ENCODE measurements around the gene ADD3. TPM values are rescaled to one million over a fixed set of nuclear protein-coding genes. Genes with fewer than 3 reads are reported as not detected.

Gene ADD3
- total RNA-seq, 2 donors from 2014 or later: 37.9 to 40.5 TPM

GRCh38 chr10:110158051-110159005 lies 150.5 kb downstream of the ADD3 start:
- Histone ChIP-seq H3K4me1 (peaks cover 4% of the 10 kb centered on the region), H3K27ac (no peak overlapping the region), H3K4me3 (no peak overlapping the region), H3K9me3 (no peaks in the 10 kb centered on the region), H3K36me3 (replicated peaks in 1 of 2; ENCODE audit: insufficient read depth in 1 of 2, low read depth in 2 of 2) (no peaks in the 10 kb centered on the region), H3K27me3 (no peaks in the 10 kb centered on the region)
- intact Hi-C loops (cut with DNase I): no loop called here
- 79 to 90% methylated on average over 11 of the region's 11 CpGs for WGBS, 2 donors
- TF ChIP-seq POLR2A (IDR thresholded peaks at IDR 0.05): no peak
- TF ChIP-seq, protein P1, sequence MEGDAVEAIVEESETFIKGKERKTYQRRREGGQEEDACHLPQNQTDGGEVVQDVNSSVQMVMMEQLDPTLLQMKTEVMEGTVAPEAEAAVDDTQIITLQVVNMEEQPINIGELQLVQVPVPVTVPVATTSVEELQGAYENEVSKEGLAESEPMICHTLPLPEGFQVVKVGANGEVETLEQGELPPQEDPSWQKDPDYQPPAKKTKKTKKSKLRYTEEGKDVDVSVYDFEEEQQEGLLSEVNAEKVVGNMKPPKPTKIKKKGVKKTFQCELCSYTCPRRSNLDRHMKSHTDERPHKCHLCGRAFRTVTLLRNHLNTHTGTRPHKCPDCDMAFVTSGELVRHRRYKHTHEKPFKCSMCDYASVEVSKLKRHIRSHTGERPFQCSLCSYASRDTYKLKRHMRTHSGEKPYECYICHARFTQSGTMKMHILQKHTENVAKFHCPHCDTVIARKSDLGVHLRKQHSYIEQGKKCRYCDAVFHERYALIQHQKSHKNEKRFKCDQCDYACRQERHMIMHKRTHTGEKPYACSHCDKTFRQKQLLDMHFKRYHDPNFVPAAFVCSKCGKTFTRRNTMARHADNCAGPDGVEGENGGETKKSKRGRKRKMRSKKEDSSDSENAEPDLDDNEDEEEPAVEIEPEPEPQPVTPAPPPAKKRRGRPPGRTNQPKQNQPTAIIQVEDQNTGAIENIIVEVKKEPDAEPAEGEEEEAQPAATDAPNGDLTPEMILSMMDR (IDR thresholded peaks at IDR 0.05): no peak
- ATAC-seq (no peak), DNase-seq (no peak)

DNA sequence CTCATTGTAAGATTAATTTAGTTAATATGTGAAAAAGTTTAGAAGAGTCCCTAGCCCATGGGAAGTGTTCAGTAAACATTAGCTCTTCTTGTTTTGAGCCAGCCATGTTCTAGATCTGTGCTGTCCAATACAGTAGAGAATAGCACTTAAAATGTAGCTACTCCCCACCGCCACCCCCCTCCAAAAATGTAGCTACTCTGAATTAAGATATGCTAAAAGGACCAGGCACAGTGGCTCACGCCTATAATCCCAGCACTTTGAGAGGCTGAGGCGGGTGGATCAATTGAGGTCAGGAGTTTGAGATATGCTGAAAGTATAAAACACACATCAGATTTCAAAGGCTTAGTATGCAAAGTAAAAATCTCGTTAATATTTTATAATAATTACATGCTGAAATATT lies 152.3 kb downstream of the ADD3 start:
- Histone ChIP-seq H3K9me3 (no peaks in the 10 kb centered on the region), H3K4me3 (no peak overlapping the region), H3K27ac (no peak overlapping the region), H3K27me3 (no peaks in the 10 kb centered on the region), H3K36me3 (replicated peaks in 1 of 2; ENCODE audit: insufficient read depth in 1 of 2, low read depth in 2 of 2) (no peaks in the 10 kb centered on the region), H3K4me1 (peaks cover 14% of the 10 kb centered on the region)
- intact Hi-C loops (cut with DNase I): no loop called here
- TF ChIP-seq, protein P1 (IDR thresholded peaks at IDR 0.05): no peak
- no peak for TF ChIP-seq POLR2A (IDR thresholded peaks at IDR 0.05)
- 83 to 84% methylated on average over 4 of the region's 4 CpGs for WGBS, 2 donors
- ATAC-seq: no peak
- no peak for DNase-seq

GRCh38 chr10:110160522-110160921 lies 152.7 kb downstream of the ADD3 start:
- no peaks in the 10 kb centered on the region for H3K36me3 ChIP-seq (replicated peaks in 1 of 2; ENCODE audit: insufficient read depth in 1 of 2, low read depth in 2 of 2)
- no peak overlapping the region for H3K27ac ChIP-seq
- H3K27me3 ChIP-seq: no peaks in the 10 kb centered on the region
- no peak overlapping the region for H3K4me3 ChIP-seq
- intact Hi-C loops (cut with DNase I): no loop called here
- DNase-seq (no peak), ATAC-seq (no peak)
- TF ChIP-seq POLR2A (IDR thresholded peaks at IDR 0.05): no peak
- TF ChIP-seq, protein P1 (IDR thresholded peaks at IDR 0.05): no peak
- H3K9me3 ChIP-seq: no peaks in the 10 kb centered on the region
- peaks cover 14% of the 10 kb centered on the region for H3K4me1 ChIP-seq

GRCh38 chr10:110162741-110163145 lies 155.0 kb downstream of the ADD3 start:
- 44 to 54% methylated on average over 6 of the region's 6 CpGs for WGBS, 2 donors
- Histone ChIP-seq H3K36me3 (replicated peaks in 1 of 2; ENCODE audit: insufficient read depth in 1 of 2, low read depth in 2 of 2) (no peaks in the 10 kb centered on the region), H3K4me3 (no peak overlapping the region), H3K4me1 (peaks cover 14% of the 10 kb centered on the region), H3K9me3 (no peaks in the 10 kb centered on the region), H3K27me3 (no peaks in the 10 kb centered on the region), H3K27ac (no peak overlapping the region)
- ATAC-seq (no peak), DNase-seq (peak in 1 of 4 donors; percentile 20)
- TF ChIP-seq POLR2A (IDR thresholded peaks at IDR 0.05): no peak
- TF ChIP-seq, protein P1 (IDR thresholded peaks at IDR 0.05): no peak
- intact Hi-C loops (cut with DNase I): no loop called here

All from body of pancreas (tissue), 4 donors.